Activated CD8-positive, alpha-beta memory T cell treated with anti-CD3 and anti-CD28 coated beads, Interleukin-2, amount 50 U/mL, for 1 hour (primary cell): ENCODE data around the gene PRDM10.
"Not testable (repeated sequence)": the region's sequence is repeated elsewhere in the genome, so short reads cannot be mapped to it uniquely, and the experiment has no call there.

ENCODE experiments used
- DNase-seq: peaks from one replicate; pipeline ENCODE4 v3.0.0-alpha.2; 2020; ENCODE audit errors: extremely low read depth

The PRDM10 gene

DNA sequence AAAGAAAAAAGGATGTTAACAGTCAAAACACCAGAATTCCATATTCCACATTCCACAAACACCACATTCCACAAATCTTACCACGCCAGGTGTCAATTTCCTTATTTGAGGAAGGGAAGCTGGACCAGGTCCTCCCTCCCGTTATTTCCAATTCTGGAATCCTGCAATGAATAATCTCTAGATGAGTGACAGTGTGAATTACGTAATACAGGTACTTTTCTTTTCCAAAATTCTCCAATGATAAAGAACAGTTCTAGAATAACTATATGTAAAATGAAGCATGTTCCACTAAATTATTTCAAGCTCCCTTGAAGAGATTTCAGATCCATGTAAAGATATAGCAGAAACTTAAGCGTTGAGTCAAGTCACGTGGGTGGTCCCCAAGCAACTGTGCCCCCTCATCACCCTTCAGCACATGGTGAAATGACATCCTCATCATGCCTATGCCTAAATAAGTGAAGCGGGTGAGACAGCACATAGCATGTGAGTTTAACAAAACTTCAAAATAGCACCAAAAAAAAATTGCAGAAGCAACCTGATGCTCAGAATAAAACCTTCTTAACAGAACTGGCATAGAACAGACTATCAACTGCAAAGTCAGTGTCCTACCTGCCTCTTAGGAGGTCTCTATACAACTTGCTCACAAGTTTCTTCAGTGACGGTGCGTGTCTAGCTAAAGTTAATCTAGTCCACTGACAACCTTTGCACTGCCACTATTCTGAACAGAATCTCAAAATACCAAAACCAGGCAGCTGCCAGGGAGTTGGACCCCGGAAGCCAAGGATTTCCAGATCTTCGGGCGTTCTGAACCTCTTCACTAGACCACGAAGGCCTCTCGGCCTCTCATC, 108.1 kb downstream of the PRDM10 start:
- DNase-seq, result no peak

DNA sequence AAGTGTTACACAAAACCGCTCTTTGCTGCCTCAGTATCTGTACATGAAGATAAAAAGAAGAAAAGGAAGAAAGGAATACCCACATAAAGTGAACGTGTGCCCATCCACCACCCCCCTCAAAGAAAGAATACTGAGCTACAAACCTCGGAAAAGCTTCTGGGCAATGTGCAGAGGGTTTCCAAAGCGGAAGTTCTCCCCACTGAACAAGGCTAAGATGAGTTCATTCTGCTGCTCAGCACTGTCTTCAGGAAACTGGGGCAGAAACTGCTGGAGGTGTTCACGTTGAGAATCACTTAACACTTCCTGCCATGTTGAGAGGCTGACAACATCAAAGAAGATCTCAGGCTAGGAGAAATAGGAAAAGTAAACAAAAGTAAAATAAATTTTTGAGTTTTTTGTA, 114.2 kb downstream of the PRDM10 start:
- no peak for DNase-seq

DNA sequence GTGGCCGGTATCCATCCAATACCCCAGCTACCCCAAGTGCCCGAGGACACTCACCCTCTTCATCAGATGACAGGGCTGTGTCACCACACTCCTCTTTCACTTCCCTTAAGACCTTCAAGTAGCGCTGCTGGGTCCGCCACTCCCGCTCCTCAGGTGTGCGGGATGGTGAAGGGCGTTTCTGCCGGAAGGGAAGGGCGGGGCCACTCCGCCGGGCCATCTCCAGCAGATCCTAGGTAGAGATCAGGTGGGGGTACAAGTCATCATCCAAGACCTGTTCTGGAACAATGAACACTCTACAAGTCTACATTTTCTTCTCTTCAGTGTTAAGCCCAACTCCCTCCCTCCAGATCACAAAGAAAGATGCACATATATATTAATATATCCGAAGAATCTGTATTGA, 117.3 kb downstream of the PRDM10 start:
- DNase-seq, result no peak

DNA sequence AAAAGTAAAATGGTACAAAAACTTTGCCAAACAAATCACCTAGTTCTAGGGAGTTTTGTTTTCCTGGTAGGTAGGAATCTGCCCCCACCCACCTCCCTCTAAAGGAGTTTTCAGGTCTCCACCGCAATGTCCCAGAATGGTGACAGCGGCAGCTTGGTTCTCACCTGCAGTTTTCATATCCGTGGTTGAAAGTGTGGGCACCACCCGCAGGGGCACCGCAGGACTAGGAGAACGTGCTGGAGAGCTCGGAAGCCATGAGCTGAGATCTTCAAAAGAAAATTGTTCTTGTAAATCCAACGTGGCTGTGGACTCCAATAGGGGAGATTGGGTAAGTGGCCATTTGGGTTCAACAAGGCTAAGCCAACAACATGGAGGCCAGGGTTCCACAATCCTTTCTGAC, 118.1 kb downstream of the PRDM10 start:
- no peak for DNase-seq

DNA sequence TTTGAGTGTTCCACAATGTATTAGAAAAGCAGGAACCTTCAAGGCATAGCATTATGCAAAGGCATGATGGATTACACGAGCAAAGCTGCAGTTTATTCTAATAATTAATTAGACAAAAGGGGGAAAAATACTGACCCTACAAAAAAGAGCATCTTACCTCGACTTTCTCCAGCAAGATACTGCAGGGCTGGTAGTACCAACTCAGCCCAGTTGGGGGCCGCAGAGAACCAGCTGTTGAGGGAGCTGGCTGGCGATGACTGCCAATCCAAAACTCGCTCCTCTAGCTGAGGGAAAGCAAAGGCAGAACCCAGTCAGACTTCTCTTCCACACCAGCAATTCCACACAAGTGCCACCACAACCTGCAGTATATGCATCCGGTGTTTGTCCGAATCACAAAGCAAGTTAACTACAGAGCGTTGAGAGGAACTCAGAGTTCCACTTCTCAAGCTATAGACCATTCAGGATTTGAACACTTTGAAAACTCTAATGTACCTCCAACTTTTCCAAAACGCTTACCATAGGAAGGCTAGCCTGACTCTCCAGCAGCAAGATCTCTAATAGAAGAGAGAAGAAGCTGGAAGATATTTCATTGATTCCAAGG, 121.0 kb downstream of the PRDM10 start:
- no peak for DNase-seq

DNA sequence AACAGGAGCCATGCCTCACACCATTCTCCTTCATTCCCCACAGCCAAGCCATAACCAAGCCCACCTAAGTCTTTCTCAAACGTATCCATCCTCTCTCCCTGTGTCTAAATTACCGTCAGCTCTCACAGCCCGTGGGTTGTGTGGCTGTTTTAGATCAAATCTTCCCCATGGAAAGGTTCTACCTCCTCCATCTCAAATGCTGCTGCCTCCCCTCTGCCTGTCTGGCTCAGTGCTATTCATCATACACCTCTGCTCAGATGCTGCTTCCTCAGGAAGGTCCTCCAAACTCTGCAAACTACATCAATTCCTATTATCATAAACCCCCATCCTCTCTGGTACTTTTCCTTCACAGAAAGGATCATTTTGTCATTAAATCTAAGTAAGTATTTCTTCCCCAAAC, 122.3 kb downstream of the PRDM10 start:
- no peak for DNase-seq

DNA sequence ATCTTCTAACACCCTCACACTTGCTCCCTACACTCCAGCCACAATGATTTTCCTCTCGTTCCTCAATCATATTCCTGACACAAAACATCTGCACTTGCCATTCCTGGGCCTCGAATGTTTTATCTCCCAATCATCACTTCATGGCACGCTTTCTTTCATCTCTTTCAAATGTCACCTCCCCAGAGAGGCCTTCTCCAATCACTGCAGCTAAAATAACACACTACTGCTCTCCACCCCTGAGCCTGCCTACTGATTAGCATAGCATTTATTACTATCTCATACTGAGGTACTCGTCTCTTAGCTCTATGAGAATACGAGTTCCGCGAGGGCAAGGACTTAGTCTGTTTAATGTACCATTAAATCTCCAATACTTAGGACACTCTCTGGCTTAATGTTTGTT, 130.7 kb downstream of the PRDM10 start:
- DNase-seq, result no peak

DNA sequence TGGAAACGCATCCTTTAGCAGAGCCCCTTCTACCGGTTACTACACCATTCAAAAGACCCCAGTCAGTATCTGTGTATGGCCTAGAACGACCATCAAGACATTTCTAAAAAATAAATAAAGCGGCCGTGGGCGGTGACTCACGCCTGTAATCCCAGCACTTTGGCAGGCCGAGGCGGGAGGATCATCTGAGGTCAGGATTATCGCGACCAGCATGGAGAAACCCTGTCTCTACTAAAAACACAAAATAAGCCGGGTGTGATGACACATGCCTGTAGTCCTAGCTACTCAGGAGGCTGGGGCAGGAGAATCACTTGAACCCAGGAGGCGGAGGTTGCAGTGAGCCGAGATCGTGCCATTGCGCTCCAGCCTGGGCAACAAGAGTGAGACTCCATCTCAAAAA, 134.0 kb downstream of the PRDM10 start:
- DNase-seq, result not testable (repeated sequence)

DNA sequence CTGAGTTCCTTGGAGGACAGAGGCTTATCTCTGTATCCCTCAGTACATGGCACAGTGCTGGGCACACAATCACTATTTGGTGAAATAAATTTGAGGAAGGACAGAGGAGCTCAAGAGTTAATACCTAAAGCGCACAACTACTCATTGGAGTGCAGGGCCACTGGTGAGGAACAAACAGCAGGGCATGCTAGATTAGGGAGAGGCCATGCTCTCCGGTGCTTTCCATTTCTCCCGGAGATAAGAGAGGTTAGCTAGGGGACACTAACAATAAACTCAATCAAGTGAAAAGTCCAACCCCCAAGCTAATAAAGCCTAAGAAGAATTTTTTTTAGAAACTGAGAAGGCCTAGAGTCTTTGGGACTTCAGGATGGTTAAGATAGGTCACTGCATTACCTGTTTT, 136.3 kb downstream of the PRDM10 start:
- DNase-seq, result no peak

DNA sequence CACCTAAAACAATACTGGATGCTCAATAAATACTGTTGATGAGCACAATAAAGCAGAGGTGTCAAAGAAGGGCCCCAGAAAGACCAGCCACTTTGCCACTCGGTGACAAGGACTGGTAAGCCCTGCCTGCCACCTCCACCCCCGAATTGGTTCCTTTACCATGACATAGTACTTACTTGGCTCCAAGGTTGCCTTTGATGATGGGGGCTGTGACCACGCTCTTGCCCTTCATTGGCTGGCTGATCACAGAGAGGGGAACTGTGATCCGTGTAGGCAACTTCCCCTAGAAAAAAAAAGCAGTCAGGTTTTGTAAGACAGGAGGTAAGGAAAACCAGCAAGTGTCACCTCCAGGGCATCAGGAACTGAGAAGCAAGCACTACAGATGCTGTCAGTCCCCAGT, 136.9 kb downstream of the PRDM10 start:
- no peak for DNase-seq

DNA sequence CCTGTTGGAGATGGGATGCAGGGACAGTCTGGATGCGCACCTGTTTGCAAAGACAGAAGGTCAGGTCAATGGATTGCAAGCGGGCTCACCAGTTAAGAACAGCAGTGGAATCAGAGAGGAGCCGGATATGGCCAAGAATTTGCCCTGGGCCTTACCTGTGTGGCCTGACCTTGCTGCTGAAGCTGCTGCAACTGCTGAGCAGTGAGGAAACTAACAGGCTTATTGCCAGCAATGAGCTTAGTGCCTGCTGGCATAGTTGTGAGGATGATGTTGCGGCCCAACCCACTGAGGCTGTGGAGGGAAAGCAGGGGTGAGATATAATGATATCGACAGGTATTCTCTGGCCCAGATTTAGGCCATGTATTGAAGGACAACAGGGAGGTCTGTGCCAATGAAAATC, 137.8 kb downstream of the PRDM10 start:
- no peak for DNase-seq

DNA sequence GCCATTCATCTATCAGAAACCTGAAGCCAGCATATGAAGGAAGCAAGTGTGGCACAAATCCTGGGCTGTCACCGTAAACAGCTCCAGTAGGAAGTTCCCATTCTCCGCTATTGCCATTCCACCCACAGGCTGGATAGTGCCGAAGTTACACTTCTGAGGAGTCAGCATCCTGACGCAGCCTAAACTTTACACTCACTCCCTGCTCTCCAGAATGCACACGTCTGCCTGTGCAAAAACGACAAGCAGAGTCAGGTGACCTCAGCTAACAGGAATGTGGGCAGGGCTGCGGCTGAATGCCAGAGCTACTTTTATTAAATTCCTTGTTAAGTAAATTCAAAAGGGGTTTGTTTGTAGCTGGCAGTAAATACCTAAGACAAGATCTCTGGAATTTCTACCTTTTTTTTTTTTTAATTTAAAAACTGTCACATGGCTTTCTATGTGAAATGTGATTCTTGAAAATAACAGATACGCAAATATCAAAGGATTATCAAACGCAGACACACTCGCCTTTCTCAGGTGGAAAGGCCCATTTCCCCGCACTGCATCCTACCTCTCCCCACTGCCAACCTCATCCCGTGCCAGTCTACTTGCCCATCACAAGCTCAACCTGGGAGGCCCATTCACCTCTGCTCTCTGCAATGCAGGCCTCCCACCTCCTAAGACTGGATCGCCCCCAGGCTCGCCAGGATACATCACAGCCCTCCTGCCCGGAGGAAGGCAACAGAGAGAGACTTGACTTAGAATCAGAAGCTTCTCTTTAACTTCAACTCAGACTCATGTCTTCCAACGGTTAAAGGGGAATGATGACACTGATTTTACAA, 140.7 kb downstream of the PRDM10 start:
- no peak for DNase-seq

DNA sequence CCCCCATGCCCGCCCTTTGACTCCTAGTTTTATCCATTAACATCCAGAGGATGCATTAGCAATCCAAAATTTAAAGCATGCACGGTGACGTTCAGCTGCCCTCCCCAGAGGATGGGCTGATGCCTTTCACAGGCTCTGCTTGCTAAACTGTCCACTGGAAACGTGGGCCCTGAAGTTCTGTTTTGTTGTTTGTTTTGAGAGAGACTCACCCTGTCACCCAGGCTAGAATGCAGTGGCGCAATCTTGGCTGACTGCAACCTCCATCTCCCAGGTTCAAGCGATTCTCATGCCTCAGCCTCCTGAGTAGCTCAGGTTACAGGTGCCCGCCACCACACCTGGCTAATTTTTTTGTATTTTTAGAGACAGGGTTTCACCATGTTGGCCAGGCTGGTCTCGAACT, 146.6 kb downstream of the PRDM10 start:
- no peak for DNase-seq

DNA sequence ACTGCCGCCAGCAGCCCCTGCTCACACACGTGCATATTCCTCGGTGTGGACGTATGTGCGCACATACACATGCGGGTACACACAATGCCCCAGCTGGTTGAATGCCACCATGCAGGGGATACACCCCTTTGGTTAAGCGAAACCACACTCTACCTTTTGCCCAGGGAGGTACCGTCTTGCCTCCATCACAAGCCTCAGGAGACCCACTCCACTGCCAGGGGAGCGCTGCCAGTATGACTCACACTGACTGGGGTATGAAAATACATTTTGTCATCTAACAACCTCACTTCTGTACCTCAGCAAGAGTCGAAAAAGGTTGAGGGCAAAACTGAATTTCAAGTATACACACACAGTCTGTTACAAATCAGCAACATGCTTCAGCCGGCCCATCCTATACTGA, 147.5 kb downstream of the PRDM10 start:
- DNase-seq, result no peak

DNA sequence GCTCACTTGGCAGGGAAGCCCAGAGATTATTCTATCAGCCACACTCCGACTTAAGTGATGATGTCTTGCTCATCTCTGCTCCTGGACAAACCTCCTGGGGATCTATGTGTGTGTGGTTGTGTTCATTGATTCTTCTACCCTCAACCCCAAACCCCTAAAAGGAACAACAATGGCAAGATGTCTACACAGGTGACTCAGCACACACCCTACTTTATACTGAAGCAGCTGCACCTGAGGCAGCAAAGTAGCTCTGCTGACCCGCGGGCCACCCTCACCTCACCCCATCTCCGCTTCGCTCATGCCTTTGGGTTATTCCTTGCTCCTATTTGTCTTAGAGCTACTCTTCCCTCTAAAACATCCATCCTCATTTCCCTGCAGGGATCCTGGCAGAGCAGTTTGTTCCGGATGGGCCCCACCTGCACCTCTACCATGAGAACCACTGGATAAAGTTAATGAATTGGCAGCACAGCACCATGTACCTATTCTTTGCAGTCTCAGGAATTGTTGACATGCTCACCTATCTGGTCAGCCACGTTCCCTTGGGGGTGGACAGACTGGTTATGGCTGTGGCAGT, 148.3 kb downstream of the PRDM10 start:
- no peak for DNase-seq

DNA sequence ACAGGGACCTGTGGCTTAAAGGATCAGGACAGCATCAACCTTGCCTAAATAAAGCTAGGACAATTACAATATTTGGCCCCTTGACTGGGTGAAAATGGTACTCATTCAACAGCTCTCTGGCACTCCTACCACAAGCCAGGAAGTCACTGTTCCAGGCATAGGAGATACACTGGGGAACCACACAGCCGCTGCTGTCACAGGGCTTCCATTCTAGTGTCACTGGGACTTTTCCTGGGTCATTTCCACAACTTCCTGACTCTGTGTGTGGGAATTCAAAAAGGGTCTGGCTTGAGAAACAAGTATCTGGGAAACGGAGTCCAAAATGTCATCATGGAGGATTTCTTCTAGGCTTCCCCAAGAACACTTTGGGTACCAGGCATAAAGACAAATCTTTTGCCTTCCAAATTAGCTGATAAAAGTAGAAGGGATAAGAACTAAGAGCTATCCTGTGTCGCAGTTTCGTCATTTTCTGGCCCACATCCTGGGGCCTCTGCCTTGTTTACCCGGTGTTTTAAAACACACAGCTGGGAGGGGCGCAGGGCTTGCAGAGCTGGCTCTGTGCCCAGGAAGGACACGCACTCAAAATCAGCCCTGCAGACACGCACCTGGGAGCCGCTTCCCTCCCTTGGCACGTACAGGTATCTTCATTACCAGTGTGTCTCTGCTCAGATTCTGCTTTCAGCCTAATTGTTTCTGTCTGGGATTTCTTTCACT, 149.0 kb downstream of the PRDM10 start:
- DNase-seq, result peak; percentile 16

DNA sequence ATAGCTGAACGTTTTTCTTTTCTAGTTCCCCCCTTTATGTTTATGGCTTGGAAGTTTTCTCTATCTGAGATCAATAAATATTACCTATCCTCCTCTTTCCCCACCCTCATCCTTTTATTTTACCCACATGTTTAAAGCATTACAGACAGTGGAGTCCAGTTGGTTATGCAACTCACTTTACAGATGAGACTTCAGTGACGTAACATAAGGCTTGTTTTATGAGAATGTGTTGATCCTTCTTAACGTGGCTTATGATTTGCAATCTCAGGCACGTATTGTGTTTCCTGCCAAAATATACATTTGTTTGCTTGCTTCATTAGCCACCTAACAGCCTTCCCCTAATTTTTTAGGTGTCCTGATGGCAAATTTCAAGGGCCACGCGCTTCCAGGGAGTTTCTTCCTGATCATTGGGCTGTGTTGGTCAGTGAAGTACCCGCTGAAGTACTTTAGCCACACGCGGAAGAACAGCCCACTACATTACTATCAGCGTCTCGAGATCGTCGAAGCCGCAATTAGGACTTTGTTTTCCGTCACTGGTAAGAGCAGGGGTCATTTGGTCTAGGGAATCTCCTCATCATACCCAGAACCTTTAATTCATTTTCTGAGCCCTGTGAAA, 150.4 kb downstream of the PRDM10 start:
- no peak for DNase-seq
